A673 (cell line): ENCODE results near the gene HYAL3.

Experiments used
- CTCF ChIP-seq: fragments of 300-800, 200-600 bp; sonication (generic); conservative IDR thresholded peaks from 2 replicates; pipeline ENCODE4 v1.5.1; 2017; ENCODE audit warnings: low read depth, mild to moderate bottlenecking, antibody characterized with exemption, low read length, moderate library complexity, mixed read lengths
- EZH2 ChIP-seq: fragments of 200-600 bp; sonication (generic); IDR thresholded peaks from 2 replicates; pipeline ENCODE4 v1.6.1; 2017; ENCODE audit warnings: borderline replicate concordance, low read depth, mild to moderate bottlenecking, mixed read lengths, antibody characterized with exemption, low read length; ENCODE audit not compliant: poor library complexity, severe bottlenecking

GRCh38 chr3:50320853-50321335 lies 21.7 kb upstream of the HYAL3 start:
- TF ChIP-seq CTCF (no peak), EZH2 (no peak)
